Thyroid gland (tissue), 4 donors: Measurements from ENCODE around the gene MAN1B1. TPM values are rescaled to one million over a fixed set of nuclear protein-coding genes. Genes with fewer than 3 reads are reported as not detected.
A peak's percentile ranks its signal among the peaks of the same experiment; 100 is the strongest.

Experiments used
- DNase-seq, 2 donors: peaks; one replicate each; pipeline ENCODE4 v3.0.0-alpha.2; 2019
- H3K27ac ChIP-seq, 3 donors: fragments of 200-600 bp; sonication (generic); 1 replicate in 2 of 3; 2 replicates in 1 of 3; pipeline ENCODE4 v1.5.1; 2016 to 2019; ENCODE audit warnings: mild to moderate bottlenecking in 1 of 3, moderate library complexity in 1 of 3
- H3K27me3 ChIP-seq: fragments of 200-600 bp; sonication (generic); one replicate; pipeline ENCODE4 v1.5.1; 2019
- H3K36me3 ChIP-seq, 2 donors: fragments of 200-600 bp; sonication (generic); one replicate each; pipeline ENCODE4 v1.5.1; 2016 to 2019
- H3K4me1 ChIP-seq, 2 donors: fragments of 200-600 bp; sonication (generic); one replicate each; pipeline ENCODE4 v1.5.1; 2017 to 2019
- H3K4me3 ChIP-seq, 3 donors: fragments of 200-600 bp; sonication (generic); replicated peaks in 1 of 3; 1 replicate in 2 of 3; 2 replicates in 1 of 3; pipeline ENCODE4 v1.5.1; 2016; ENCODE audit warnings: mild to moderate bottlenecking in 1 of 3
- H3K9me3 ChIP-seq: fragments of 200-600 bp; sonication (generic); one replicate; pipeline ENCODE4 v1.5.1; 2017
- POLR2A ChIP-seq, 2 donors: fragments of 450-650 bp; IDR thresholded peaks; one replicate each; pipeline ENCODE4 v1.6.1; 2017; ENCODE audit warnings: antibody characterized with exemption in 2 of 2, mild to moderate bottlenecking in 2 of 2, moderate library complexity in 1 of 2
- WGBS, 2 donors: methylation state at CpG; one replicate each; pipeline ENCODE4 v1.1.5; 2017; 5-methylcytosine and 5-hydroxymethylcytosine counted together
- intact Hi-C: fragments of 100-400 bp; cut with DNase I; formaldehyde crosslinking; loops from one replicate; pipeline ENCODE4 v1.15.1; 2023
- total RNA-seq, 4 donors: library from RNA; depleted of rRNA; stranded (reverse); fragments of >200 nt; gene quantifications; one replicate each; pipeline ENCODE4 v1.2.3, GENCODE V29; 2016
- TF ChIP-seq, protein P1 (sequence below), 6 experiments: fragments of 200-600 bp in 3 of 6; fragments of 450-650 bp in 3 of 6; sonication (generic) in 3 of 6; IDR thresholded peaks; one replicate each; pipeline ENCODE4 v1.5.1; 2016 to 2019; ENCODE audit warnings: antibody characterized with exemption in 6 of 6, mild to moderate bottlenecking in 2 of 6, inconsistent platforms in 1 of 6, moderate library complexity in 1 of 6

The MAN1B1 gene
- total RNA-seq, 4 donors from 2014 or later: 48.2 to 73.8 (median 67.2) TPM

DNA sequence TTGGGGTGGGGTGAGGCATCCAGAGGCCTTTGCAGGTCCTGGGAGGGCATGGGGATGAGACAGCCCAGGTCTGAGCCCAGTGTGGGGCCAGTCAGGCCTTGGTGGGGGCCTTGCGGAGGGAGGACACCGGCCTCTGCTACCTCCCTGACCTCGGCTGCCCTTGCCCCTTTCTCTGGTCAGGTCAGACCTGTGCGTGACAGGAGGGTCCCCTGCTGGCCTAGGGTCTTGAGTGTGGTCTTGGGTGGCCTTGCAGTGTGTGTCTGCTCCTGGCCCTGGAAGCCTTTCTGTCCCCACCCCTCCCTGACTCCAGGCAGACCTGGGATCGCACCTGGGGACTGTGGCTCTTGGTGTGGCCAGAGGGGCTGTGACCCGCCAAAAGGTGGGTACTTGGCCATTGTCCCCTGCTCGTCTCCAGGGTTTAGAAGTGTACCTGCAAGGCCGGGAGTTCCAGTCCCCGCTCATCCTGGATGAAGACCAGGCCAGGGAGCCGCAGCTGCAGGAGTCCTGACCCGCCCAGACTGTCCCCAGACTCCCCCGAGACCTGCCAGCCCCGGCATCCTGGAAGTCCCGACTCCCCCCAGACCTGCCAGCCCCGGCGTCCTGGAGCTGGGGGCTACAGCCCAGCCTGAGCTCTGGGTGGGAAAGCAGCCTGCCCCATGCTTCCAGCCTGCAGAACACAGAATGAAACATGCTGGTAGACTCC is 4.4 kb upstream of the MAN1B1 start:
- H3K9me3 ChIP-seq: no peaks in the 10 kb centered on the region
- peaks cover 19 to 20% of the 10 kb centered on the region in 2 donors for H3K36me3 ChIP-seq
- TF ChIP-seq, protein P1, sequence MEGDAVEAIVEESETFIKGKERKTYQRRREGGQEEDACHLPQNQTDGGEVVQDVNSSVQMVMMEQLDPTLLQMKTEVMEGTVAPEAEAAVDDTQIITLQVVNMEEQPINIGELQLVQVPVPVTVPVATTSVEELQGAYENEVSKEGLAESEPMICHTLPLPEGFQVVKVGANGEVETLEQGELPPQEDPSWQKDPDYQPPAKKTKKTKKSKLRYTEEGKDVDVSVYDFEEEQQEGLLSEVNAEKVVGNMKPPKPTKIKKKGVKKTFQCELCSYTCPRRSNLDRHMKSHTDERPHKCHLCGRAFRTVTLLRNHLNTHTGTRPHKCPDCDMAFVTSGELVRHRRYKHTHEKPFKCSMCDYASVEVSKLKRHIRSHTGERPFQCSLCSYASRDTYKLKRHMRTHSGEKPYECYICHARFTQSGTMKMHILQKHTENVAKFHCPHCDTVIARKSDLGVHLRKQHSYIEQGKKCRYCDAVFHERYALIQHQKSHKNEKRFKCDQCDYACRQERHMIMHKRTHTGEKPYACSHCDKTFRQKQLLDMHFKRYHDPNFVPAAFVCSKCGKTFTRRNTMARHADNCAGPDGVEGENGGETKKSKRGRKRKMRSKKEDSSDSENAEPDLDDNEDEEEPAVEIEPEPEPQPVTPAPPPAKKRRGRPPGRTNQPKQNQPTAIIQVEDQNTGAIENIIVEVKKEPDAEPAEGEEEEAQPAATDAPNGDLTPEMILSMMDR (IDR thresholded peaks at IDR 0.05): no peak
- no peak for TF ChIP-seq POLR2A (IDR thresholded peaks at IDR 0.05)
- H3K27ac ChIP-seq: no peak overlapping the region
- DNase-seq: no peak
- WGBS, 2 donors: 93% methylated on average over 8 to 11 of the region's 16 CpGs
- intact Hi-C loops: no loop called here
- peaks cover 20 to 32% of the 10 kb centered on the region in 2 donors for H3K4me1 ChIP-seq
- H3K4me3 ChIP-seq: no peak overlapping the region
- no peaks in the 10 kb centered on the region for H3K27me3 ChIP-seq

DNA sequence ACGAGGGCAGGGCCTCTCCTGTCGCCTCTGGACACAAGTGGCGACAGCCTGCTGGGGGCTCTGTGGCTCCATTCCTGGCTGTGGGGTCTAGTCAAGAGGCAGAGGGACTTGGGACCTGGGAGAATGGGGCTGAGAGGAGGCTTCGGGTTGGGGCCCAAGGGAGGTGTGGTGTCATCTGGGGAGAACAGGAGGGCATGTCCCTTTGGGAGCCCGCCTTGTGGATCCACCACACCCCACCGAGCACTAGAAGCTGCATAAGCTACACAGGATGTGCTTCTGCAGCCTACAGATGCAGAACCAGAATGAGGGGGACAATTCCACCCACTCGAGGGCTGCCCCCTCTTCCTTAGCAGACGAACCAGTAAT is 3.9 kb upstream of the MAN1B1 start:
- intact Hi-C loops: no loop called here
- peaks cover 19 to 20% of the 10 kb centered on the region in 2 donors for H3K36me3 ChIP-seq
- no peak overlapping the region for H3K27ac ChIP-seq
- peaks cover 22 to 36% of the 10 kb centered on the region in 2 donors for H3K4me1 ChIP-seq
- no peak overlapping the region for H3K4me3 ChIP-seq
- H3K9me3 ChIP-seq: no peaks in the 10 kb centered on the region
- no peak for DNase-seq
- TF ChIP-seq POLR2A (IDR thresholded peaks at IDR 0.05): no peak
- TF ChIP-seq, protein P1 (IDR thresholded peaks at IDR 0.05): no peak
- H3K27me3 ChIP-seq: no peaks in the 10 kb centered on the region
- WGBS, 2 donors: 90 to 92% methylated on average over 6 to 8 of the region's 8 CpGs

DNA sequence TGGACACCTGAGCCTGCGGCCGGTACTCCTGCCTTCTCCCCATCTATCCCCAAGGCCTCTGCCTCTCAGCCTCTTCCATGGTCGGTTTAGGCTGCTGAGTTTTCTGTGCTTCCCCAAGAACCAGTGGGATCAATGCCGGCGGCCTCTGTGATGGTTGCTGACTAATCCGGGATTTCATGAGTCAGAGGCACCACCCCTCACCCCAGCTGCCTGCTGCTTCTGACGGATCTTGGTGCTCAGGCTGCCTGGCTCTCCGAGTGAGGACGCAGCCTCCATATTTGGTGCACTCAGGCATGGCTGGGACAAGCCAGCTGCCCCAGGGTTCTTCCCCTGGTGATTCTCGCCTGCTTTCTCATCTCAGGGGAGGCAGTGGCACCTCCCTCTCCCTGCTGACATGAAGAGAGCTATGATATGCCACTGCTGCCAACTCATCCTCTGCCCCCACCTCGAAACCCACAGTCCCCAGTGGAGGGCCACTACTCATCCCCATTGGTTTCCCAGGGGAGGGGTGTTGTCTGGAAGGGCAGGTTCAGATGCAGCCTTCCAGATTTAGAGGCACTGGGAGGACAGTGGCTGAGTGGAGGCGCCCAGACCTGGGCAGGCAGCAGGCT is 3.3 kb upstream of the MAN1B1 start:
- H3K27me3 ChIP-seq: no peaks in the 10 kb centered on the region
- TF ChIP-seq, protein P1 (IDR thresholded peaks at IDR 0.05): no peak
- no peak for TF ChIP-seq POLR2A (IDR thresholded peaks at IDR 0.05)
- H3K4me3 ChIP-seq: no peak overlapping the region
- no peaks in the 10 kb centered on the region for H3K9me3 ChIP-seq
- 84 to 85% methylated on average over 9 to 12 of the region's 12 CpGs for WGBS, 2 donors
- peaks cover 19 to 20% of the 10 kb centered on the region in 2 donors for H3K36me3 ChIP-seq
- no peak for DNase-seq
- intact Hi-C loops: no loop called here
- H3K4me1 ChIP-seq: peaks cover 17 to 31% of the 10 kb centered on the region in 2 donors
- H3K27ac ChIP-seq: peak overlapping the region in 1 of 3 donors; percentile 32

DNA sequence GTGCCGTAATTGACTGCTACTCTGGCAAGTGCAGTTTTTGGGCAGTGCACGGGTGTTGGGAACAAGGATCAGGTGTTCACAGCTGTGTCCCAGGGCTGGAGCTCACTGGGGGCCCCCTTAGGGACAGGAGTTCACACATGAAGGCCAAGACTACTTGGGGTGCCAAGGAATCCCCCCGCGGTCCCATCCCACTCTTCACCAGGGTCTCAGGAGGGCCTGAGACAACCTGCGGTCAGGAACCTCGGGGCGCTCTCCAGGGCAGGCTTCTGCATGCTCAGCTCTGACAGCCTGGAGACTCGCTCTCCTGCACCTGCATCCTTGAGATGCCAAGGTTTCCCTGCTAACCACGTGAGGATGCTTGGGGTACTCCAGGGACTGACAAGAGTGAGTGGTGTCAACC is 2.3 kb upstream of the MAN1B1 start:
- WGBS, 2 donors: 56 to 84% methylated on average over 3 to 9 of the region's 9 CpGs
- no peak for DNase-seq
- peaks cover 15 to 23% of the 10 kb centered on the region in 2 donors for H3K4me1 ChIP-seq

More for the DNA sequence above, 2.3 kb upstream of the MAN1B1 start:
- TF ChIP-seq, protein P1 (IDR thresholded peaks at IDR 0.05): no peak
- no peak for TF ChIP-seq POLR2A (IDR thresholded peaks at IDR 0.05)
- Histone ChIP-seq H3K9me3 (no peaks in the 10 kb centered on the region), H3K4me3 (no peak overlapping the region), H3K36me3 (peaks cover 14 to 15% of the 10 kb centered on the region in 2 donors), H3K27me3 (no peaks in the 10 kb centered on the region), H3K27ac (no peak overlapping the region)
- intact Hi-C loops: no loop called here
